B cell (primary cell): ENCODE data around the gene ALDH4A1. TPM values are rescaled to one million over a fixed set of nuclear protein-coding genes. Genes with fewer than 3 reads are reported as not detected.

Source experiments
- ATAC-seq: fragments of 200-7000 bp; cut with Tn5 transposase; one replicate; pipeline ENCODE4 v1.10.0; 2021; ENCODE audit warnings: low read depth, mild to moderate bottlenecking, moderate number of reproducible peaks, moderate library complexity
- CTCF ChIA-PET: fragments of 350-600 bp; sonication (Branson Sonifier 250); formaldehyde crosslinking; loops from one replicate; lab custom pipeline; 2021; ENCODE audit warnings: antibody characterized with exemption, inconsistent platforms; lab: Charles Lee
- POLR2A ChIA-PET: fragments of 350-600 bp; sonication (Branson Sonifier 250); formaldehyde crosslinking; loops from one replicate; lab custom pipeline; 2021; ENCODE audit warnings: antibody characterized with exemption; lab: Charles Lee
- DNase-seq: peaks from one replicate; pipeline ENCODE4 v3.0.0; 2013
- H2AFZ ChIP-seq: 2 replicates; pipeline ENCODE4 v1.6.1; 2012; ENCODE audit warnings: mild to moderate bottlenecking, low read depth, low read length; ENCODE audit not compliant: insufficient read depth, poor library complexity, severe bottlenecking
- H3K27ac ChIP-seq, 2 donors: 1 replicate in 1 of 2; 2 replicates in 1 of 2; pipeline ENCODE4 v1.5.1; 2012 to 2013; ENCODE audit warnings: low read length in 2 of 2, mild to moderate bottlenecking in 2 of 2, moderate library complexity in 1 of 2
- H3K27me3 ChIP-seq, 4 experiments: fragments of 200-600 bp in 1 of 4; sonication (generic) in 1 of 4; replicated peaks in 1 of 4; 1 replicate in 2 of 4; 2 replicates in 2 of 4; pipeline versions ENCODE4 v1.6.1 to v1.7.0; 2013 to 2016; ENCODE audit warnings: low read length in 3 of 4, mild to moderate bottlenecking in 2 of 4, mixed read lengths in 1 of 4, moderate library complexity in 1 of 4; ENCODE audit not compliant: insufficient read depth in 4 of 4, control insufficient read depth in 3 of 4; ENCODE audit errors: control extremely low read depth in 1 of 4
- H3K36me3 ChIP-seq, 2 experiments: replicated peaks in 1 of 2; 1 replicate in 1 of 2; 2 replicates in 1 of 2; pipeline versions ENCODE4 v1.6.1 to v1.7.1; 2013; ENCODE audit warnings: low read length in 1 of 2; ENCODE audit not compliant: insufficient read depth in 2 of 2, control insufficient read depth in 1 of 2; ENCODE audit errors: control extremely low read depth in 1 of 2, extremely low read depth in 1 of 2
- H3K4me1 ChIP-seq, 2 donors: fragments of 200-600 bp in 1 of 2; sonication (generic) in 1 of 2; 1 replicate in 1 of 2; 2 replicates in 1 of 2; pipeline versions ENCODE4 v1.5.1 to v1.6.1; 2013 to 2017; ENCODE audit warnings: low read length in 2 of 2; ENCODE audit not compliant: control insufficient read depth in 2 of 2, insufficient read depth in 2 of 2
- H3K4me2 ChIP-seq: replicated peaks from 2 replicates; pipeline ENCODE3; 2012; ENCODE audit warnings: mild to moderate bottlenecking, low read depth, low read length; ENCODE audit not compliant: poor library complexity, severe bottlenecking
- H3K4me3 ChIP-seq, 5 experiments: fragments of 200-600 bp in 1 of 5; sonication (generic) in 1 of 5; 1 replicate in 3 of 5; 2 replicates in 2 of 5; pipeline versions ENCODE4 v1.5.1 to v1.7.0; 2011 to 2016; ENCODE audit warnings: low read length in 4 of 5, mild to moderate bottlenecking in 4 of 5, low read depth in 2 of 5, control low read depth in 1 of 5, moderate library complexity in 1 of 5; ENCODE audit not compliant: insufficient read depth in 1 of 5; ENCODE audit errors: control extremely low read depth in 1 of 5, extremely low read depth in 1 of 5
- H3K79me2 ChIP-seq: fragments of 200-600 bp; sonication (generic); one replicate; pipeline ENCODE4 v1.6.0; 2016; ENCODE audit warnings: low read length; ENCODE audit not compliant: control insufficient read depth, insufficient read depth
- H3K9ac ChIP-seq: fragments of 200-600 bp; sonication (generic); 2 replicates; pipeline ENCODE4 v1.6.1; 2017; ENCODE audit warnings: mild to moderate bottlenecking, low read length, moderate library complexity
- H3K9me3 ChIP-seq, 3 donors: one replicate each; pipeline versions ENCODE4 v1.6.1 to v1.7.1; 2013; ENCODE audit warnings: low read length in 2 of 3; ENCODE audit not compliant: control insufficient read depth in 2 of 3, insufficient read depth in 1 of 3; ENCODE audit errors: control extremely low read depth in 1 of 3
- H4K20me1 ChIP-seq: 2 replicates; pipeline ENCODE4 v1.6.0; 2012; ENCODE audit warnings: mild to moderate bottlenecking, low read length; ENCODE audit not compliant: insufficient read depth, control insufficient read depth, poor library complexity, severe bottlenecking
- H3K27ac Mint-ChIP-seq: one replicate; pipeline ENCODE4 v1.8.0; 2021; ENCODE audit warnings: mixed read lengths
- H3K27me3 Mint-ChIP-seq: one replicate; pipeline ENCODE4 v1.8.0; 2021; ENCODE audit warnings: mixed read lengths
- H3K4me1 Mint-ChIP-seq: one replicate; pipeline ENCODE4 v1.8.0; 2021; ENCODE audit warnings: mixed read lengths
- H3K4me3 Mint-ChIP-seq: one replicate; pipeline ENCODE4 v1.8.0; 2021; ENCODE audit warnings: mixed read lengths
- H3K9me3 Mint-ChIP-seq: one replicate; pipeline ENCODE4 v1.8.0; 2022; ENCODE audit warnings: mixed read lengths; ENCODE audit not compliant: insufficient read depth
- CTCF ChIP-seq: fragments of 200-600 bp; IDR thresholded peaks from one replicate; pipeline ENCODE4 v1.8.0; 2022; ENCODE audit warnings: antibody characterized with exemption, mild to moderate bottlenecking
- EZH2 ChIP-seq: IDR thresholded peaks from 2 replicates; pipeline ENCODE4 v1.6.1; 2012; ENCODE audit warnings: borderline replicate concordance, low read depth, mild to moderate bottlenecking, moderate library complexity, low read length; ENCODE audit not compliant: insufficient read depth, poor library complexity, severe bottlenecking
- WGBS: methylation state at CpG from one replicate; pipeline ENCODE4 v1.1.5; 2013; ENCODE audit warnings: missing lambda C conversion rate; ENCODE audit not compliant: insufficient coverage; 5-methylcytosine and 5-hydroxymethylcytosine counted together
- intact Hi-C: fragments of 100-400 bp; cut with micrococcal nuclease; formaldehyde crosslinking; loops from one replicate; pipeline ENCODE4 v1.10.0; 2022
- polyA plus RNA-seq: library from polyadenylated mRNA; depleted of rRNA; stranded (reverse); fragments of >200 nt; gene quantifications from 2 replicates; pipeline ENCODE4 v1.2.3, GENCODE V29; 2012
- total RNA-seq, 2 donors: library from RNA; stranded (reverse); fragments of 120-200 nt in 1 of 2; gene quantifications; 1 replicate in 1 of 2; 2 replicates in 1 of 2; pipeline versions ENCODE4 v1.2.3 to v1.2.4, GENCODE V29; 2013 to 2022

ALDH4A1 gene
- total and polyA plus RNA-seq, 2 donors (not counting 1 experiment from before 2014, with no cell fraction given): 2.7 to 3.4 TPM

DNA sequence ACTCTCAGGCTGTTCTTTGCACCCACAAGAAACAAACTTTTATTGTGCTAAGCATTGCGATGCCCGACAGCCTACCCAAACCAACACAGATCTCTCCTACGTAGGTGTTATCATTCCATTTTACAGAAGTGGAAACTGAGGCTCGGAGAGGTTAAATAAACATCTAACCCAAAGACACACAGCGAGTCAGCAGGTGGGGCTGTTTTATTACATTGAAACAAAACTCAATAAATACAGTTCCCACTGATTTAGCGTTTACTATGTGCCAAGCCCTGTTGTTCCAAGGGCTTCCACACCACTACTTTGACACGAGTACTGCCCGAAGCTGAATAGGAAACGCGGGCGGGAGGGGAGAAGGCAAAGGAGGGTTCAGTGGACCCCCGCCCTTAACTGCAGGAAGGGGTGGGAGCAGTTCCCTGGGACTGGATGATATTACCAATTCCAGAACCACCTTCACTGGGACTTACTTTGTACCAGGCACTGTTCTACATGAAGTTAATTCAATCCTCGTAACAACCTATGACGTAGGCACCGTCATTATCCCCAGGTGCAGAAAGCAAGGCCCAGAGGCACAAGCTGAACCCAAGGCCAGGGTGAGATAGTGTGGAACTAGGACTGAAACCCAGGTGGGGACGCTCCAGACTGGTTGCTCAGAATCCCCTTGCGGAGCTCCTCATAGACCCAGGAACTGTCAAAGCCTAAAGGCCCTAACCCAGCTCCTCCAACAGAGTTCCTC lies 19.3 kb upstream of the ALDH4A1 start:
- no peaks in the 10 kb centered on the region for H3K9me3 Mint-ChIP-seq
- no peaks in the 10 kb centered on the region for H3K27me3 Mint-ChIP-seq
- intact Hi-C loops: no loop called here
- ChIA-PET CTCF (interaction anchor here (1.2 to 8.3 kb wide), 10 partner anchors 9 to 53 kb away, joined by 3 to 78 read pairs (median 4); partner anchors contain the start of gene IFFO2), POLR2A (no interaction called here)
- whole genome bisulfite sequencing: 99% methylated on average over 8 of the region's 17 CpGs
- H3K4me3 ChIP-seq: no peak overlapping the region
- no peak for DNase-seq
- H4K20me1 ChIP-seq: peaks cover 89% of the 10 kb centered on the region
- H3K27ac Mint-ChIP-seq: no peak overlapping the region
- H3K27ac ChIP-seq: no peak overlapping the region
- H3K4me1 Mint-ChIP-seq: peaks cover 29% of the 10 kb centered on the region
- TF ChIP-seq EZH2 (no peak), CTCF (no peak)
- H3K9me3 ChIP-seq: no peaks in the 10 kb centered on the region
- peaks cover 27% of the 10 kb centered on the region in 2 donors for H3K4me1 ChIP-seq
- no peak overlapping the region for H3K4me2 ChIP-seq
- peaks cover 0 to 16% of the 10 kb centered on the region in 2 experiments for H3K36me3 ChIP-seq
- H2AFZ ChIP-seq: no peak overlapping the region
- no peak overlapping the region for H3K9ac ChIP-seq
- no peak for ATAC-seq
- peaks cover 46% of the 10 kb centered on the region for H3K79me2 ChIP-seq
- no peaks in the 10 kb centered on the region for H3K27me3 ChIP-seq
- no peak overlapping the region for H3K4me3 Mint-ChIP-seq

DNA sequence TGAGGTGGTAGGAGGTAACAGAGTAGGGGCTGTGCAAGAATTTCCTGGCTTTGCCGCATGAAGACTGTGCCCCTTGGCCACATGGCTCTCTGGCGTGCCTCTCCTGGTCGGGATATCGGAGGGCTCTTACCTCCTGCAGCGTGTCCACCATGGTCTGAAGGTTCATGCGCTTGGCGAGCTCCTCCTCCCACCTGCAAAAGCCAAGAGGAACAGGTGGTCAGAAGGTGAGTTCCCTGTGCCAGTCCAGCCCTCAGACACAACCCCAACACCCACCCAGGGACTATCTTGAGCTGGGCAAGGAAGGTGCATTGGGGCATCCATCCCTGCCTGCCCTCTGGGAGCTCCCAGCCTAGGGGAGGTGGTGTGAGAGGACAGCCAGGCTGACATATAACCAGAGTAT lies 18.6 kb upstream of the ALDH4A1 start:
- no peaks in the 10 kb centered on the region for H3K27me3 ChIP-seq
- peaks cover 0 to 20% of the 10 kb centered on the region in 2 experiments for H3K36me3 ChIP-seq
- WGBS: 100% methylated on average over 4 of the region's 7 CpGs
- Mint-ChIP-seq H3K27me3 (no peaks in the 10 kb centered on the region), H3K9me3 (no peaks in the 10 kb centered on the region), H3K4me3 (no peak overlapping the region), H3K27ac (no peak overlapping the region), H3K4me1 (peaks cover 21% of the 10 kb centered on the region)
- DNase-seq: no peak
- no peak for TF ChIP-seq EZH2
- no peak for TF ChIP-seq CTCF
- H3K4me2 ChIP-seq: no peak overlapping the region
- intact Hi-C loops: no loop called here
- no peak overlapping the region for H3K4me3 ChIP-seq
- no peak overlapping the region for H2AFZ ChIP-seq
- no peaks in the 10 kb centered on the region for H3K9me3 ChIP-seq
- H3K79me2 ChIP-seq: peaks cover 39% of the 10 kb centered on the region
- ATAC-seq: no peak
- POLR2A ChIA-PET: no interaction called here
- CTCF ChIA-PET: interaction anchor here (0.9 to 8.3 kb wide), 10 partner anchors 8 to 54 kb away, joined by 3 to 78 read pairs (median 4); partner anchors contain the start of gene IFFO2
- peaks cover 19 to 20% of the 10 kb centered on the region in 2 donors for H3K4me1 ChIP-seq
- peaks cover 82% of the 10 kb centered on the region for H4K20me1 ChIP-seq
- no peak overlapping the region for H3K27ac ChIP-seq
- H3K9ac ChIP-seq: no peak overlapping the region
